ENCODE results near the gene GPANK1. TPM values are rescaled to one million over a fixed set of nuclear protein-coding genes. Genes with fewer than 3 reads are reported as not detected.

The GPANK1 gene
- total and polyA plus RNA-seq, 2 of the 13 experiments (the other 11 are each of a cell fraction or from before 2014, with no cell fraction given) = 15.4 to 22.8 TPM

DNA sequence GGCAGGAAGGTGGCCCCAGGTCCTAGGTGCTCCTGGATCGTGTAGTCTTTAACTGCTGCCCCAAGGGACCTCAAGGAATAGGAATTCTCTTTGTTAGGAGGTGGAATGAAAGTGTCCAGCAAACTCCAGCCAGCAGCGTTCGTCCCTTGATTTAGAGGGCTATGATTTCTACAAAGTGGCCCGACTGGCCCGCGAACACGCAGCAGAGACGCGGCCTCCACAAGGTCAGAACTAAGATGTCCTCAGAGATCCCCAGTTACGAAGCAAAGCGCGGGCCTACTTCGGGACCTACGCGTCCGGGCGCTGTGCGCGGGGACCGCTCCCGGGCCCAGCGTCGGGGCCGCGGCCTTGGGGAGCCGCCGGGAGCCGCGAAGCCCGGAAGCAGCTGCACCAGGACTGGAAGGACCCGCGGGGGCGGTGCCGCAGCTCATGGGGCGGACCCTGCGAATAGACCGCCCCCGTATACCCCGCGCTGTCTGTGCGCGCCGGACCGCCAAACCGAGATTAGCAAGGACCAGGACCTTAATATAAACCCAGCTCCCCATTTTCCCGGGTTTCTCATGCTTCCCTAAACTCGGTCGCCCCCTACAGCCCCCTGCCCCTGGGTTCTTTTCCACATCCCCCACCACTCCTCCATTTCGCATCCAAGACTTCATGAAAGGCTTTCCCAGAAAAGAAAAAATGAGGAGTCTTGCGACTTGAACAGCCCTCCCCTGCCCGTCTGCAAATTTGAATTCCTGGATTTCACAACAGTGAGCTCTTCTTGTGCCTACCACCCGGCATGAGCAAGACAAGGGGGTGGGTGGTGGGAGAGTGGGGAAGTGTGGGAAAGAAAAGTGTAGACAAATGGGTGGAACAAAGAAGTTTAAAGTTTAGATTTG is 4.2 kb downstream of the GPANK1 start, which contains the start of gene C6orf47 (continued):
- TF ChIP-seq, protein P1, sequence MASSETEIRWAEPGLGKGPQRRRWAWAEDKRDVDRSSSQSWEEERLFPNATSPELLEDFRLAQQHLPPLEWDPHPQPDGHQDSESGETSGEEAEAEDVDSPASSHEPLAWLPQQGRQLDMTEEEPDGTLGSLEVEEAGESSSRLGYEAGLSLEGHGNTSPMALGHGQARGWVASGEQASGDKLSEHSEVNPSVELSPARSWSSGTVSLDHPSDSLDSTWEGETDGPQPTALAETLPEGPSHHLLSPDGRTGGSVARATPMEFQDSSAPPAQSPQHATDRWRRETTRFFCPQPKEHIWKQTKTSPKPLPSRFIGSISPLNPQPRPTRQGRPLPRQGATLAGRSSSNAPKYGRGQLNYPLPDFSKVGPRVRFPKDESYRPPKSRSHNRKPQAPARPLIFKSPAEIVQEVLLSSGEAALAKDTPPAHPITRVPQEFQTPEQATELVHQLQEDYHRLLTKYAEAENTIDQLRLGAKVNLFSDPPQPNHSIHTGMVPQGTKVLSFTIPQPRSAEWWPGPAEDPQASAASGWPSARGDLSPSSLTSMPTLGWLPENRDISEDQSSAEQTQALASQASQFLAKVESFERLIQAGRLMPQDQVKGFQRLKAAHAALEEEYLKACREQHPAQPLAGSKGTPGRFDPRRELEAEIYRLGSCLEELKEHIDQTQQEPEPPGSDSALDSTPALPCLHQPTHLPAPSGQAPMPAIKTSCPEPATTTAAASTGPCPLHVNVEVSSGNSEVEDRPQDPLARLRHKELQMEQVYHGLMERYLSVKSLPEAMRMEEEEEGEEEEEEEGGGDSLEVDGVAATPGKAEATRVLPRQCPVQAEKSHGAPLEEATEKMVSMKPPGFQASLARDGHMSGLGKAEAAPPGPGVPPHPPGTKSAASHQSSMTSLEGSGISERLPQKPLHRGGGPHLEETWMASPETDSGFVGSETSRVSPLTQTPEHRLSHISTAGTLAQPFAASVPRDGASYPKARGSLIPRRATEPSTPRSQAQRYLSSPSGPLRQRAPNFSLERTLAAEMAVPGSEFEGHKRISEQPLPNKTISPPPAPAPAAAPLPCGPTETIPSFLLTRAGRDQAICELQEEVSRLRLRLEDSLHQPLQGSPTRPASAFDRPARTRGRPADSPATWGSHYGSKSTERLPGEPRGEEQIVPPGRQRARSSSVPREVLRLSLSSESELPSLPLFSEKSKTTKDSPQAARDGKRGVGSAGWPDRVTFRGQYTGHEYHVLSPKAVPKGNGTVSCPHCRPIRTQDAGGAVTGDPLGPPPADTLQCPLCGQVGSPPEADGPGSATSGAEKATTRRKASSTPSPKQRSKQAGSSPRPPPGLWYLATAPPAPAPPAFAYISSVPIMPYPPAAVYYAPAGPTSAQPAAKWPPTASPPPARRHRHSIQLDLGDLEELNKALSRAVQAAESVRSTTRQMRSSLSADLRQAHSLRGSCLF (CRISPR knock-in tag; IDR thresholded peaks at IDR 0.05; ENCODE audit: borderline replicate concordance) = peak; percentile 86; the same call in 1 of the 2 replicates
- peak; percentile 90 for TF ChIP-seq ZNF124 (CRISPR knock-in tag; IDR thresholded peaks at IDR 0.05)
- no peak for TF ChIP-seq FOXM1 (CRISPR knock-in tag; IDR thresholded peaks at IDR 0.05)
- no peak for TF ChIP-seq RFX1 (IDR thresholded peaks at IDR 0.05)
- TF ChIP-seq SNAPC2 (CRISPR knock-in tag; IDR thresholded peaks at IDR 0.05) = peak; percentile 60; the same call in 1 of the 2 replicates
- TF ChIP-seq ZNF781 (CRISPR knock-in tag; IDR thresholded peaks at IDR 0.05; ENCODE audit: borderline replicate concordance, not compliant biosample characterization) = no peak
- peak; percentile 91 for TF ChIP-seq YEATS4 (CRISPR knock-in tag; IDR thresholded peaks at IDR 0.05; ENCODE audit: borderline replicate concordance)
- TF ChIP-seq NFYB (CRISPR knock-in tag; IDR thresholded peaks at IDR 0.05) = 0 out of 2 replicates have a peak, but pooled peaks have one; percentile 30
- peak; percentile 70; the same call in 1 of the 2 replicates for TF ChIP-seq ZNF12 (CRISPR knock-in tag; IDR thresholded peaks at IDR 0.05)
- no peak for TF ChIP-seq SRF (IDR thresholded peaks at IDR 0.05; ENCODE audit: low read depth, low read length)
- no peak for TF ChIP-seq DPF2 (CRISPR knock-in tag; IDR thresholded peaks at IDR 0.05; ENCODE audit: borderline replicate concordance, low read depth)
- TF ChIP-seq, protein P2, sequence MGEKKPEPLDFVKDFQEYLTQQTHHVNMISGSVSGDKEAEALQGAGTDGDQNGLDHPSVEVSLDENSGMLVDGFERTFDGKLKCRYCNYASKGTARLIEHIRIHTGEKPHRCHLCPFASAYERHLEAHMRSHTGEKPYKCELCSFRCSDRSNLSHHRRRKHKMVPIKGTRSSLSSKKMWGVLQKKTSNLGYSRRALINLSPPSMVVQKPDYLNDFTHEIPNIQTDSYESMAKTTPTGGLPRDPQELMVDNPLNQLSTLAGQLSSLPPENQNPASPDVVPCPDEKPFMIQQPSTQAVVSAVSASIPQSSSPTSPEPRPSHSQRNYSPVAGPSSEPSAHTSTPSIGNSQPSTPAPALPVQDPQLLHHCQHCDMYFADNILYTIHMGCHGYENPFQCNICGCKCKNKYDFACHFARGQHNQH (CRISPR knock-in tag; IDR thresholded peaks at IDR 0.05) = peak; percentile 81; the same call in 1 of the 2 replicates
- TF ChIP-seq, protein P3, sequence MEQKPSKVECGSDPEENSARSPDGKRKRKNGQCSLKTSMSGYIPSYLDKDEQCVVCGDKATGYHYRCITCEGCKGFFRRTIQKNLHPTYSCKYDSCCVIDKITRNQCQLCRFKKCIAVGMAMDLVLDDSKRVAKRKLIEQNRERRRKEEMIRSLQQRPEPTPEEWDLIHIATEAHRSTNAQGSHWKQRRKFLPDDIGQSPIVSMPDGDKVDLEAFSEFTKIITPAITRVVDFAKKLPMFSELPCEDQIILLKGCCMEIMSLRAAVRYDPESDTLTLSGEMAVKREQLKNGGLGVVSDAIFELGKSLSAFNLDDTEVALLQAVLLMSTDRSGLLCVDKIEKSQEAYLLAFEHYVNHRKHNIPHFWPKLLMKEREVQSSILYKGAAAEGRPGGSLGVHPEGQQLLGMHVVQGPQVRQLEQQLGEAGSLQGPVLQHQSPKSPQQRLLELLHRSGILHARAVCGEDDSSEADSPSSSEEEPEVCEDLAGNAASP (CRISPR knock-in tag; IDR thresholded peaks at IDR 0.05; ENCODE audit: borderline replicate concordance) = peak; percentile 52; the same call in 1 of the 2 replicates
- 0 out of 2 replicates have a peak, but pooled peaks have one; percentile 46 for TF ChIP-seq ZBTB34 (CRISPR knock-in tag; IDR thresholded peaks at IDR 0.05)
- TF ChIP-seq ATF7 (IDR thresholded peaks at IDR 0.05) = no peak
- TF ChIP-seq ATF7 (CRISPR knock-in tag; IDR thresholded peaks at IDR 0.05) = no peak
- peak; percentile 94 for TF ChIP-seq ZSCAN12 (CRISPR knock-in tag; IDR thresholded peaks at IDR 0.05)

All from HepG2 (cell line).